GM19438 (cell line): ENCODE results near the gene SPANXC.
"Not testable (repeated sequence)": the region's sequence is repeated elsewhere in the genome, so short reads cannot be mapped to it uniquely, and the experiment has no call there.

Experiments
- ATAC-seq: cut with Tn5 transposase; IDR thresholded peaks from one replicate; pipeline ENCODE4 v1.9.1; 2021; ENCODE audit warnings: low read depth; ENCODE audit not compliant: unreplicated experiment

Gene SPANXC

GRCh38 chrX:141242417-141242816 is at the start of gene SPANXC:
SPANXC (minus strand) TSS chrX:141242517; CDS start chrX:141242457, 60 bp downstream.
- ATAC-seq: not testable (repeated sequence)

- ATAC-seq: no peak
Observed at GRCh38 chrX:141279476-141279875, 37.2 kb upstream of the SPANXC start.

- no peak for ATAC-seq
Observed at GRCh38 chrX:141278306-141278705, 36.0 kb upstream of the SPANXC start.

GRCh38 chrX:141258080-141258479 is 15.8 kb upstream of the SPANXC start:
- ATAC-seq: no peak

- ATAC-seq: no peak
Observed at GRCh38 chrX:141221611-141222010, 20.7 kb downstream of the SPANXC start.

GRCh38 chrX:141220342-141221008 is 21.8 kb downstream of the SPANXC start:
- ATAC-seq: no peak

- no peak for ATAC-seq
Observed at GRCh38 chrX:141214196-141214595, 28.1 kb downstream of the SPANXC start.

- ATAC-seq: no peak
Observed at GRCh38 chrX:141201962-141202361, 40.4 kb downstream of the SPANXC start.
